GM21723 (cell line): ENCODE results near the gene LRPPRC.

Experiments
- ATAC-seq: cut with Tn5 transposase; IDR thresholded peaks from one replicate; pipeline ENCODE4 v1.9.1; 2021; ENCODE audit warnings: mild to moderate bottlenecking, moderate library complexity; ENCODE audit not compliant: unreplicated experiment

The LRPPRC gene

DNA sequence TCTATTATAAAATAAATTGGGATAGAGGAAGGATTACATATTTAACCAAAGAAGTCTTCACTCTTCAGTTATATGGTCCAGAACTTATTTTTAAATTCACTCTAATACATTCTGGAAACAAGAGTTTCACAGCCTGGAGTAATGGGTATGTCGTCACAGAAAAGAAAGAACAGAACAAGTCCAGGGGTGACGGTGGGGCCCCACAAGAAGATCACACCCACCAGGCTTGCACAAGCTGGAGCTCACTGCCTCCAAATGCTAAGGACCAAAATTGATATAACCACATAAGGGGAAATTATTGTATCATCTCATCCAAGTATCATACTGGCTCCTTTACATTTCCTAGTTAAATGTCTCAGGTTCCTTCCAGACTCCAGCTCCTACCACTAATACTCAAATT is 11.3 kb downstream of the LRPPRC start:
- no peak for ATAC-seq

- ATAC-seq = no peak
These were observed 14.9 kb downstream of the LRPPRC start for GRCh38 chr2:43980902-43981301.

DNA sequence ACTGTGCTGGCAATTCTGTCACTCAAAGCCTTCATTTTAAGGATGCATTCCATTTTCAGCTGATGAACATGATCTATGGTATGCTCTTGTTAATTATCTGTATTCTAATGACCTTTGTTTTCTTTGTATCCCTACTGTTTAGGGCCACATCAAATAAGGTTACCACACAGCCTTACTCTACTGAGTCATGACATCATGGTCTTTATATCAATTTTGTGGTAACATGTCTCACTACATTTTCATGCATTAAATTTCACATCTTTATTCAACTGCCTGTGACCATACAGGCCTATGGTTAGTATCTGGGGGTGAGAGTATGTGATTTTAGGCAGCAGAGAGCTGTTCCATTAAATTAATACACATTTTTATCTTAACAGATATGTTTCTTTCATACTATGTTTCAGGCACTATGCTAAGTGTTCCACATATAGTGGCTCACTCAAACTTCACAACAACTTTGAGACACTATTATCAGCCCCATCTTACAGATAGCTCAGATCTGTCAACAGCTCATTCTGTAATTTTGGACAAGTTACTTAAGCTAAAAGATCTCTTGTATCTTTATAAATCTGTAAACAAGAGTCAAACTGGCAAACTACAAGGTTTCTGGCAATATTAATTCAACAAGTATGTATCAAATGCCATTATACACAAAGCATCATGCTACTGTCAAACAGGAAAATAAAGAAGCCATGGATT is 18.0 kb downstream of the LRPPRC start:
- ATAC-seq = no peak

GRCh38 chr2:43960921-43961320 is 34.9 kb downstream of the LRPPRC start:
- no peak for ATAC-seq

GRCh38 chr2:43958397-43959275 is 37.2 kb downstream of the LRPPRC start:
- no peak for ATAC-seq

DNA sequence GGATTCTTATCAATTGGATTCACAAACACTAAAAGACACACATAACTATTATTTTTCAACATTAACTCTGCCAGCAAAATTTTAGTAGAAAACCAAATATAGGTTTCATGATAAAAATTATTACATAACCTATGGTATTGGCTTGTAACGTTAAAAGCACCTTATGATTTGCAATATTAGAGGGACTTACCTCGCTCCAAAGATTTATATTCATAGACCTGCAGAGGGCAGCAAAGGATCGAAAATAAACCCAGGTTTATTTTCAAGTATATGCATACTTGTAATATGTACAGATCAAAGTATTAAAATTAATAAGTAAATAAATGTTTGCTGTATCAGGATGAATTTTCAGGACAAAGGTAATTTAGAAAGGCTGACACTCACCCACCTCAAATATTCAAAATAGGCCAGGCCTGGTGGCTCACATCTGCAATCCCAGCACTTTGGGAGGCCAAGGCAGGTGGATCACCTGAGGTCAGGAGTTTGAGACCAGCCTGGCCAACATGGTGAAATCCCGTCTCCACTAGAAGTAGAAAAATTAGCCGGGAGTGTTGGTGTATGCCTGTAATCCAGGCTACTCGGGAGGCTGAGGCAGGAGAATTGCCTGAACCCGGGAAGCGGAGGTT is 45.3 kb downstream of the LRPPRC start:
- no peak for ATAC-seq

DNA sequence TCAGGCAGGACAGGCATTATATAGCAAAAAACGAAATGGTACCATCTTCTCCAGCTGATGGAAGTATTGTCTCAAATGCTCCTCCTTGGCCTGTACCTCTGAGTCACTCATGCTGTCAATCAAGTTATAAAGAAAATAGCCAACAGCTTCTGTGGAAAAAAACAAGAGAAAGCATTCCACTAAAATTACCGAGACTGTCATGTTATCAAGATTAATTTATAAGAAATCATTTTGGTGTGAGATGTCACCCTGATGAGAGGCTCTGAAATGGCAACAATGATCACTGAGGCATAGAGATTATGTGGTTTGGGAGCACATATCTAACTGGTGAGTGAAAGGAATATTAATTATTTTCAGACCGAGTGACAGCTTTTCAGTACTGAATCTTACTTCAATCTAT is 47.4 kb downstream of the LRPPRC start:
- ATAC-seq = no peak

- no peak for ATAC-seq
These were observed 49.1 kb downstream of the LRPPRC start for GRCh38 chr2:43946685-43947084.

- ATAC-seq = no peak
These were observed 50.4 kb downstream of the LRPPRC start for GRCh38 chr2:43945439-43945838.

- no peak for ATAC-seq
These were observed 50.9 kb downstream of the LRPPRC start for GRCh38 chr2:43944915-43945314.

- no peak for ATAC-seq
These were observed 51.9 kb downstream of the LRPPRC start for GRCh38 chr2:43943809-43944452.

GRCh38 chr2:43943323-43943722 is 52.5 kb downstream of the LRPPRC start:
- no peak for ATAC-seq

GRCh38 chr2:43942881-43943280 is 52.9 kb downstream of the LRPPRC start:
- no peak for ATAC-seq

- ATAC-seq = no peak
These were observed 53.8 kb downstream of the LRPPRC start for GRCh38 chr2:43941966-43942365.

GRCh38 chr2:43941359-43941758 is 54.4 kb downstream of the LRPPRC start:
- ATAC-seq = no peak

DNA sequence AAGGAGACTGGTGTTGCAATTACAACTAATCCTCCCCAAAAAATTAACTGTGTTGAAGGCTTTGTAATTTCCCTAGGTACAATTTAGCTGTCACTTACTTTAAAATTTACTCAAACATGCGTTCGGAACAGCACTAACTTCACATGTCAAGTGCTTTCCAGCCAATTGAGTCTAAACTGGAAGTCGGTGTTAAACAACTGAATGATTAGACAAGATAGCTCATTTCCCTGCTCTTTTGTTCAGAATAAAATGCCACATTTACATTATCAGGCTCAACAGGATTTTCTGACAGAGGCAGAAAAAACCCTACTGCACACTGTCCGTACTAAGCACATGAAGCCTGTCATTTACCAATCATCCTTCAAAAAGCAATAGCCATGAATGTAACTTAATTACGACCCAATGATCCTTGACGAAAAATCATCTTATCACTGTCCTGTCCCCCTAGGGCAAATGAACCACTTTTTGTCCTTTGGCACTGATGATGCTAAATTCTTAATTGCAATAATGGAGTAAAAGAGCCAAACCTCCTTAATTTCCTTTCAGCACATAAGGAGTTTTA is 56.0 kb downstream of the LRPPRC start:
- no peak for ATAC-seq

DNA sequence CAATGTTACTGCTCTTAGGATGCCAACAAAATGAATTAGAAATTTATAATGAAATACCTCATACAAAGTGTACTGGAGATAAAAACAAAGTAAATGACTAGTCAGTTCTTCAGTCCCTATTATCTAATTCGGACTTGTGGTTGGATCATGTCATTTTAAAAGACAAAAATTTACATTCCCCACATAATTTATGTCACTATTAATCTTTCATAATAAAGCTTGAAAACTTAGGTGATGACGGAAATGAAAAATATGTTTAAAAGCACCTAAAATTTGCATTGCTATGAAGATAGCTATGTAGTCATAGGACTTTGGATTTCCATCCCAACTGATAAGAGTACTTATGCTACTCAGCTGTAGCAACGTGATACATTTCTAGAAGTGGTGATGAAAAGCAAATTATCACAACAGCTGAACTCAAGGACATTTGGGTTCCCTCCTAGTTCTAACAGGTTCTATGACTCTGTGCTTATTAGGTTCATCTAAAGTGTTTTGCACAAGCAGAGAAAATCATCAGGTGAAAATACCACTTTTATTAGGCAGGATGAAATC is 58.4 kb downstream of the LRPPRC start:
- no peak for ATAC-seq

- no peak for ATAC-seq
These were observed 61.2 kb downstream of the LRPPRC start for GRCh38 chr2:43934567-43934966.

DNA sequence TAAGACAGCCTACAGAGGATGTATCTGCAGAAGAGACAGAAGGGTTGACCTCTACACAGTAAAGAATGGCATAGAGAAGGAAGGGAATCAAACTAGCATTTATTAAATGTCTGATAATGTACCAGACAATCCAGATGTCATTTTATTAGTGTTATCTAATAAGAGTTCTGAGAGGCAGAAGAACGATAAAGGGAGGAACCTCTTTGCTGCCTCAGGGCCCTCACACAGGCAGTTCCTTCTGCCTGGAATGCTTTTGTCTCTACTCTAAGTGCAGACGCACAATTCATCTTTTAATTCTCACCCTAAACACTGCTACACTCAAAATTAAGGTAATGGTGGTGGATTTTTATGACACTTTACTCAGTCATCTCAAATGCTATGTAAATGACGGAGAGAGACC is 64.5 kb downstream of the LRPPRC start:
- no peak for ATAC-seq

DNA sequence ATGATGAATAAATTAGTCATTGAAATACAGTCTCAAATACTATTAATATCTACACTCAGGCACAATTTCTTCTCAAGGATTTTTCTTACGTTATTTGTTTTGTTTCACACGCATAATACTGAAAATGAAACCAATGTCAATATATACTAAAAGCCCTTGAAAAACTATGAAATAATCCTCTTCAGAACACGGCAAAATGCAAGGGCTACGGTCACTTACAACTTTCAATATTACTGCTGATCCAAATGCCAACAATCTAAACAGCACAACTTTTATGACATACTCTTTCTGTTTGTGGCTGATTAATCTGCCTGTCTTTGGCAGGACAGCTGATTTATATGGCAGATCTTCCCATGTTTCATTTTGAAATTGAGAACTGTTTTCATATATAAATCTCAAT is 68.3 kb downstream of the LRPPRC start:
- ATAC-seq = no peak

GRCh38 chr2:43925431-43925830 is 70.4 kb downstream of the LRPPRC start:
- no peak for ATAC-seq
